Kidney epithelial cell (primary cell): Measurements from ENCODE around the gene ATP6V1B1. TPM values are rescaled to one million over a fixed set of nuclear protein-coding genes. Genes with fewer than 3 reads are reported as not detected.

ENCODE experiments used
- DNase-seq: peaks from one replicate; pipeline ENCODE4 v3.0.0-alpha.2; 2010; ENCODE audit warnings: low read depth
- H3K27me3 ChIP-seq: 2 replicates; pipeline ENCODE4 v1.6.0; 2011; ENCODE audit warnings: low read length; ENCODE audit not compliant: control insufficient read depth, insufficient read depth
- H3K36me3 ChIP-seq: 2 replicates; pipeline ENCODE4 v1.5.1; 2011; ENCODE audit warnings: low read length; ENCODE audit not compliant: control insufficient read depth, insufficient read depth
- H3K4me3 ChIP-seq: 2 replicates; pipeline ENCODE4 v1.5.1; 2011; ENCODE audit warnings: low read depth, mild to moderate bottlenecking, control low read depth, low read length
- CTCF ChIP-seq: IDR thresholded peaks from 2 replicates; pipeline ENCODE4 v1.5.1; 2011; ENCODE audit warnings: mild to moderate bottlenecking, moderate library complexity, low read length, control low read depth, inconsistent platforms; ENCODE audit not compliant: insufficient read depth, poor library complexity, severe bottlenecking
- total RNA-seq: library from RNA; depleted of rRNA; stranded (reverse); fragments of >200 nt; gene quantifications from 2 replicates; pipeline ENCODE4 v1.2.3, GENCODE V29; 2015

Gene ATP6V1B1
- total RNA-seq, 1 donor from 2014 or later: not detected

GRCh38 chr2:70957798-70958197, 22.1 kb downstream of the ATP6V1B1 start:
- DNase-seq: no peak
- peaks cover 12% of the 10 kb centered on the region for H3K27me3 ChIP-seq
- no peaks in the 10 kb centered on the region for H3K36me3 ChIP-seq
- H3K4me3 ChIP-seq: no peak overlapping the region
- TF ChIP-seq CTCF: no peak

GRCh38 chr2:70958759-70959158, 23.1 kb downstream of the ATP6V1B1 start:
- peaks cover 14% of the 10 kb centered on the region for H3K27me3 ChIP-seq
- no peak for DNase-seq
- no peak for TF ChIP-seq CTCF

GRCh38 chr2:70959271-70959761, 23.6 kb downstream of the ATP6V1B1 start:
- H3K36me3 ChIP-seq: no peaks in the 10 kb centered on the region
- TF ChIP-seq CTCF: no peak
- H3K4me3 ChIP-seq: no peak overlapping the region
- H3K27me3 ChIP-seq: peaks cover 18% of the 10 kb centered on the region
- no peak for DNase-seq

More at GRCh38 chr2:70958759-70959158, 23.1 kb downstream of the ATP6V1B1 start:
- H3K36me3 ChIP-seq: no peaks in the 10 kb centered on the region
- H3K4me3 ChIP-seq: no peak overlapping the region

- peaks cover 23% of the 10 kb centered on the region for H3K27me3 ChIP-seq
- H3K4me3 ChIP-seq: no peak overlapping the region
- no peak for DNase-seq
- no peaks in the 10 kb centered on the region for H3K36me3 ChIP-seq
- TF ChIP-seq CTCF: no peak
Observed at GRCh38 chr2:70959851-70960832, 24.4 kb downstream of the ATP6V1B1 start.

GRCh38 chr2:70960833-70961647, 25.3 kb downstream of the ATP6V1B1 start:
- Histone ChIP-seq H3K4me3 (no peak overlapping the region), H3K36me3 (no peaks in the 10 kb centered on the region), H3K27me3 (peaks cover 23% of the 10 kb centered on the region)
- no peak for DNase-seq
- TF ChIP-seq CTCF: no peak
